Lung microvascular endothelial cell (primary cell): ENCODE results near the gene CNNM3. TPM values are rescaled to one million over a fixed set of nuclear protein-coding genes. Genes with fewer than 3 reads are reported as not detected.
"Not testable (repeated sequence)": the region's sequence is repeated elsewhere in the genome, so short reads cannot be mapped to it uniquely, and the experiment has no call there.

Experiments used
- DNase-seq, 2 donors: peaks; one replicate each; pipeline versions ENCODE4 v3.0.0 to v3.0.0-alpha.2; 2010; ENCODE audit warnings: low read depth in 2 of 2
- total RNA-seq: library from RNA; depleted of rRNA; stranded (reverse); fragments of >200 nt; gene quantifications from 2 replicates; pipeline ENCODE4 v1.2.1, GENCODE V29; 2014

CNNM3 gene
- total RNA-seq, 1 donor from 2014 or later = 9.9 TPM

GRCh38 chr2:96798733-96799622, 17.1 kb upstream of the CNNM3 start:
- DNase-seq = no peak

- no peak for DNase-seq
Observed at GRCh38 chr2:96799623-96799935, 16.5 kb upstream of the CNNM3 start.

- no peak for DNase-seq
Observed at GRCh38 chr2:96800061-96801004, 15.7 kb upstream of the CNNM3 start.

GRCh38 chr2:96801005-96801785, 14.9 kb upstream of the CNNM3 start:
- DNase-seq = peak; percentile 60 to 80

GRCh38 chr2:96801786-96802595, 14.1 kb upstream of the CNNM3 start:
- DNase-seq = no peak

GRCh38 chr2:96802721-96803120, 13.3 kb upstream of the CNNM3 start:
- no peak for DNase-seq

- peak in 1 of 2 donors; percentile 59 for DNase-seq
Observed at GRCh38 chr2:96804986-96805385, 11.1 kb upstream of the CNNM3 start.

GRCh38 chr2:96805946-96806345, 10.1 kb upstream of the CNNM3 start:
- DNase-seq = not testable (repeated sequence)

- DNase-seq = peak in 1 of 2 donors; percentile 45
Observed at GRCh38 chr2:96806468-96807126, 9.5 kb upstream of the CNNM3 start.

GRCh38 chr2:96807127-96807471, 9.0 kb upstream of the CNNM3 start:
- DNase-seq = no peak

- DNase-seq = no peak
Observed at GRCh38 chr2:96808176-96808837, 7.8 kb upstream of the CNNM3 start.

- no peak for DNase-seq
Observed at GRCh38 chr2:96809216-96809882, 6.7 kb upstream of the CNNM3 start.

GRCh38 chr2:96809951-96810782, 5.9 kb upstream of the CNNM3 start:
- DNase-seq = no peak

- no peak for DNase-seq
Observed at GRCh38 chr2:96810783-96811192, 5.3 kb upstream of the CNNM3 start.

GRCh38 chr2:96811917-96812316, 4.2 kb upstream of the CNNM3 start:
- no peak for DNase-seq

- no peak for DNase-seq
Observed at GRCh38 chr2:96813656-96814055, 2.4 kb upstream of the CNNM3 start.

GRCh38 chr2:96815326-96816126, 542 bp upstream of the CNNM3 start:
- no peak for DNase-seq
